ENCODE data around the gene LEFTY2.
"Not testable (repeated sequence)": the region's sequence is repeated elsewhere in the genome, so short reads cannot be mapped to it uniquely, and the experiment has no call there.

Gene LEFTY2

DNA sequence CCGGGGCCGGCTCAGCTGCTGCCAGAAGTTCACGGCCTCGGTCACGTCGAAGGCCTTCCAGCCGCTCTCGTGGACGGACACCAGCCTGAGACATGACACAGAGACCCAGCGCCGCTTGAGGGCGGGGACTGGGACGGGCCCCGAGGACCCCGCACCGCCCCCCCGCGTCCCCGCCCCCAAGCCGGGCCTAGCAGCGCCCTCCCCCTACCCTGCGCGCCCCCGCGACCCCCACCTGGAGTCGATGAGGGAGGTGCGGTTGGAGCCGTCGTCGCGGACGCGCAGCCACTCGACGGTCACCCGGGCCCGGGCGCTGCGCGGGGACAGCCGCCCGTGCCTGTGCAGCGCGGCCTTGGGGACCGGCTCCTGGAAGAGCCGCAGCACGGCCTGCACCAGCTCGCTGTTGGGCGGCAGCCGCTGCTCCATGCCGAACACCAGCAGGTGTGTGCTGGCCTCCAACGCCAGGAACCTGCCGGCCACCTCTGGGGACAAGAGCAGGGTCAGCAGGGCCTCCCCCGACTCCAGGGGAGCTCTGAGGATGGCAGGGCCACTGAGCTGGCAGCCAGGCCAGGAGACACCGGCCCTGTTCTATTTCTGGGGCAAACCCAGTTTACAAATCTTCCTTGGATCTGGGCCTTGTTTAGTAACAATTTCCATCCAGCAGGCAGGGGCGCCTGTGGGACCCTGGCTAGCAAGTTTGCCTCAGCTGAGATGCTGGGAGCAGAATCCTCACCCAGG is 53.3 kb downstream of the LEFTY2 start:
- not testable (repeated sequence) for H3K27ac ChIP-seq, H3K4me3 ChIP-seq

DNA sequence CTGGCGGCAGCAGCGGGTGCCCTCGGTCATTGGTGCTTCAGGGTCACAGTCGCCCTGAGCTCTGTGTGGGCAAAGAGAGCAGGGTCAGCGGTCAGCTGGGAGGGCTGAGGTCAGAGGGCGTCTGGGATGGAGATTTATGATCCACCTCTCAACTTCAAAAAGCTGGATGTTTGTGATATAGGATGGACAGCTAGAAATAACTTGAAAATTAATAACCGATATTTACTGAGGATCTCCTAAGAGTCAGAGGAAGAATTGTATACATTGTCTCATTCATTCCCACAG is 54.0 kb downstream of the LEFTY2 start:
- Histone ChIP-seq H3K27ac (no peak overlapping the region), H3K4me3 (no peak overlapping the region)
